Lung (tissue), 12 donors: ENCODE measurements around the gene DCAF8. TPM values are rescaled to one million over a fixed set of nuclear protein-coding genes. Genes with fewer than 3 reads are reported as not detected.
A peak's percentile ranks its signal among the peaks of the same experiment; 100 is the strongest.

Experiments used
- ATAC-seq: fragments of 200-7000 bp; cut with Tn5 transposase; one replicate; pipeline ENCODE4 v1.9.1; 2020; ENCODE audit warnings: moderate number of reproducible peaks; ENCODE audit not compliant: insufficient read depth, low FRiP score
- DNase-seq, 3 donors: peaks; one replicate each; pipeline ENCODE4 v3.0.0-alpha.2; 2013 to 2017
- H3K27ac ChIP-seq, 2 donors: one replicate each; pipeline ENCODE4 v1.5.1; 2013; ENCODE audit warnings: mild to moderate bottlenecking in 2 of 2, moderate library complexity in 2 of 2, control low read depth in 1 of 2, inconsistent platforms in 1 of 2, low read depth in 1 of 2, low read length in 1 of 2
- H3K27me3 ChIP-seq, 3 donors: one replicate each; pipeline ENCODE4 v1.5.1; 2013; ENCODE audit warnings: low read length in 2 of 3; ENCODE audit not compliant: control insufficient read depth in 3 of 3, insufficient read depth in 3 of 3
- H3K36me3 ChIP-seq, 4 donors: one replicate each; pipeline ENCODE4 v1.5.1; 2013; ENCODE audit warnings: low read length in 4 of 4, mild to moderate bottlenecking in 1 of 4, moderate library complexity in 1 of 4; ENCODE audit not compliant: control insufficient read depth in 4 of 4, insufficient read depth in 4 of 4
- H3K4me1 ChIP-seq, 5 donors: one replicate each; pipeline ENCODE4 v1.5.1; 2013; ENCODE audit warnings: low read length in 5 of 5, mild to moderate bottlenecking in 2 of 5, moderate library complexity in 1 of 5; ENCODE audit not compliant: control insufficient read depth in 5 of 5, insufficient read depth in 5 of 5
- H3K4me3 ChIP-seq: one replicate; pipeline ENCODE4 v1.5.1; 2013; ENCODE audit warnings: mild to moderate bottlenecking, control low read depth, moderate library complexity
- H3K9ac ChIP-seq, 2 donors: one replicate each; pipeline ENCODE4 v1.5.1; 2013; ENCODE audit warnings: low read length in 2 of 2, control low read depth in 1 of 2; ENCODE audit not compliant: insufficient read depth in 1 of 2
- H3K9me3 ChIP-seq, 4 donors: one replicate each; pipeline ENCODE4 v1.5.1; 2013; ENCODE audit warnings: low read length in 3 of 4, mild to moderate bottlenecking in 1 of 4, moderate library complexity in 1 of 4; ENCODE audit not compliant: control insufficient read depth in 4 of 4, insufficient read depth in 3 of 4
- WGBS, 2 donors: extraction: QIAGEN DNeasy Blood & Tissue Kit; methylation state at CpG; one replicate each; pipeline ENCODE4 v1.1.7; 2013; 5-methylcytosine and 5-hydroxymethylcytosine counted together
- polyA plus RNA-seq, 2 donors: library from polyadenylated mRNA; stranded (reverse); fragments of 200-250 nt; gene quantifications; one replicate each; pipeline ENCODE4 v1.2.1, GENCODE V29; 2013
- total RNA-seq, 2 donors: library from RNA; depleted of rRNA in 1 of 2; stranded (reverse); fragments of >200 nt in 1 of 2; gene quantifications; one replicate each; pipeline ENCODE4 v1.2.1, GENCODE V29; 2014 to 2021
- TF ChIP-seq, protein P1 (sequence below): IDR thresholded peaks from 2 replicates; pipeline ENCODE4 v1.5.1; 2012; ENCODE audit warnings: mild to moderate bottlenecking; ENCODE audit errors: control extremely low read depth, extremely low read depth
- donor health status: control.
- donor health status: control.
- donor health status: Bipolar disorder and iron deficiency.
- donor health status: healthy.
- donor health status: DM: yes; HTN: yes; CAD: no.

DCAF8 gene
- total and polyA plus RNA-seq, 4 donors: 64.0 to 207 (median 88.1) TPM

DNA sequence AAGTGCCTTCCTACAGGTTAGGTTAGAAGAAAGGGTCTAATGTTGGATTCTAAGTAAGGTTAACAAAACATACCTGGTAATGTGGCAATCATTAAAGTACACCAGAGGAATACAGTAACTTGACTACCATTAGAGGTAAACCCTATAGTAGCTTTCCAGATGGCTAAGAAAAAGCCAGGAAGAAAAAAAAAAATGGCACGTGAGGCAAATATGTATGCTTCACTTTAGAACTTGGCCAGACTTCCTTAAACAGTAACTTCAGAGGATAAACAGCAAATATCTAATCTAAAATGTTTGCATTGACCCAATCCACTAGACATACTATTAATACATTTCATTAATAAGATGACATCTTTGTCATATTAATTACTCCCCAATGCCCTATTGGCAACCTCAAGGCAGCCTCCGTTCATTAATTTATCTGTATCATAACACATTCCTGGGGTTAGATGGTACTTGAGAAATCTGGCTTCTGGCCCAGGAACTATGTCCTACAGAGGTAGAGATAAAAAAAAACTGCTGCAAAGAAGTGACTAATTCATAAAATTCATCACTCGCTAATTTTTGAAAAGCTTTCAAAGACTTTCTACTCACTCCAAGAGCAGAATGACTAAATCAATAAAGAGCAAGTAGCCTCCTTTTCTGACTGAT lies 5.8 kb downstream of the DCAF8 start:
- DNase-seq: peak in 2 of 3 donors; percentile 41 to 69
- H3K36me3 ChIP-seq: peaks cover 1 to 11% (median 6%) of the 10 kb centered on the region in 4 donors
- TF ChIP-seq, protein P1, sequence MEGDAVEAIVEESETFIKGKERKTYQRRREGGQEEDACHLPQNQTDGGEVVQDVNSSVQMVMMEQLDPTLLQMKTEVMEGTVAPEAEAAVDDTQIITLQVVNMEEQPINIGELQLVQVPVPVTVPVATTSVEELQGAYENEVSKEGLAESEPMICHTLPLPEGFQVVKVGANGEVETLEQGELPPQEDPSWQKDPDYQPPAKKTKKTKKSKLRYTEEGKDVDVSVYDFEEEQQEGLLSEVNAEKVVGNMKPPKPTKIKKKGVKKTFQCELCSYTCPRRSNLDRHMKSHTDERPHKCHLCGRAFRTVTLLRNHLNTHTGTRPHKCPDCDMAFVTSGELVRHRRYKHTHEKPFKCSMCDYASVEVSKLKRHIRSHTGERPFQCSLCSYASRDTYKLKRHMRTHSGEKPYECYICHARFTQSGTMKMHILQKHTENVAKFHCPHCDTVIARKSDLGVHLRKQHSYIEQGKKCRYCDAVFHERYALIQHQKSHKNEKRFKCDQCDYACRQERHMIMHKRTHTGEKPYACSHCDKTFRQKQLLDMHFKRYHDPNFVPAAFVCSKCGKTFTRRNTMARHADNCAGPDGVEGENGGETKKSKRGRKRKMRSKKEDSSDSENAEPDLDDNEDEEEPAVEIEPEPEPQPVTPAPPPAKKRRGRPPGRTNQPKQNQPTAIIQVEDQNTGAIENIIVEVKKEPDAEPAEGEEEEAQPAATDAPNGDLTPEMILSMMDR: no peak
- WGBS, 2 donors: 42 to 61% methylated on average over 3 of the region's 3 CpGs
- no peaks in the 10 kb centered on the region for H3K9me3 ChIP-seq
- peak overlapping the region in 1 of 2 donors; percentile 21 for H3K27ac ChIP-seq
- no peak for ATAC-seq
- no peak overlapping the region for H3K9ac ChIP-seq
- no peaks in the 10 kb centered on the region for H3K27me3 ChIP-seq
- H3K4me1 ChIP-seq: peaks cover 0 to 40% (median 25%) of the 10 kb centered on the region in 5 donors
- H3K4me3 ChIP-seq: no peak overlapping the region

DNA sequence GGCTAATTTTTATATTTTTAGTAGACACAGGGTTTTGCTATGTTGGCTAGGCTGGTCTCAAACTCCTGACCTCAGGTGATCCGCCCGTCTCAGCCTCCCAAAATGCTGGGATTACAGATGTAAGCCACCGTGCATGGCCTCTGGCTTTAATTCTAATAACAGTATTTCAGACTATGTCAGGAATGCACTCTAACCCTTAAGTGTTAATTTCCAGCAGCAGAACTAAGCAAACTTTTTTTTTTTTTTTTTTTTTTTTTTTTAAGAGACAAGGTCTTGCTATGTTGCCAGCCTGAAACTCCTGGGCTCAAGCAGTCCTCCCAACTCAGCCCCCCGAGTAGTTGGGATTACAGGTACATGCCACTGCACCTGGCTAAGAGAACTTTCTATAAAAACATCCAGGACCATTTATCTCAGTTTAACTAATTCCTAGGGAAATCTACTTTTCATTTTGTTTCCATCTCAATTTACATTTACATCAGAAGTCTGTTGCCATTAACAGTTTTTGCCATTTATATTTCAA lies 6.5 kb downstream of the DCAF8 start:
- no peak for ATAC-seq
- WGBS, 2 donors: 74 to 78% methylated on average over 4 of the region's 4 CpGs
- H3K27ac ChIP-seq: no peak overlapping the region
- TF ChIP-seq, protein P1: no peak
- H3K9ac ChIP-seq: no peak overlapping the region
- H3K9me3 ChIP-seq: no peaks in the 10 kb centered on the region
- H3K4me1 ChIP-seq: peaks cover 0 to 34% (median 22%) of the 10 kb centered on the region in 5 donors
- peak; percentile 22 to 51 (median 26) for DNase-seq
- no peak overlapping the region for H3K4me3 ChIP-seq
- no peaks in the 10 kb centered on the region for H3K27me3 ChIP-seq
- H3K36me3 ChIP-seq: peaks cover 3 to 11% (median 6%) of the 10 kb centered on the region in 4 donors

DNA sequence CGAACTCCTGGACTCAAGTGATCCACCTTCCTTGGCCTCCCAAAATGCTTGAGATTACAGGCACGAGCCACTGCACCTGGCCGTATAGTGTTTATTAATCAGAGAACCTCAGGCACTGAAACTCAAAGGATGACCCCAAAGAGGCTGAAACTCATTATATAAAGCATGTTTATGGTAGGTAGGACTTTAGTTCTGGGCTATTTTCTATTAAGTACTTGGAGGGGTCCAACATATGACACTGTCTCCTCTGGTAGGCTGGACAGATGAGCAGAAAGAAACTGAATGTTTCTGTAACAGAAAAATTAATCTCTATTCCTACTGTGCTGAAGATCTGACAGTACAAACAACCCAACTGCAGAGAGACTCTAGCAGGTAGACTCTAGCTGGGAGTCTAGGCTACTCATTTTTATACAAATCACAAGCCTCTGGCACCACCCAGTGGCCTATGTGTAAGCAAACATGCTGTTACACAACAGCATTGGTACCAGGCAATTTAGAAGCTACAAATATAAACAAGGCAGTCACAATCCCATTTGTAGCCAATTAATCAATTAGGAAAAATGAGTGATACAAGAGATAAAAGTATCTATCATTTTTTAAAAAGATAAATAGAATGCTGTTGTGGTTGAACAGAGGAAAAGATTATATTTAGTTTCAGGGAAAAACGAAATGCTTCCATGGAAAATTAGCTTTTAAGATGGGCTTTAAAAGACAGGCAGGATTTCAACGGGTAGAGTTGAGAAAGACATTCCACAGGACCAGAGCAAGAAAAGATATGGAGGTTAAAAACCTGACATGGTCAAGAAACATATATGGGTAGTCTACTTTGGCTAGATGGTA lies 10.4 kb downstream of the DCAF8 start:
- ATAC-seq (peak; percentile 88), DNase-seq (peak; percentile 71 to 87 (median 86))
- TF ChIP-seq, protein P1: peak; percentile 65
- H3K9ac ChIP-seq: peak overlapping the region in 1 of 2 donors; percentile 49
- no peak overlapping the region for H3K4me3 ChIP-seq
- peaks cover 3 to 9% (median 4%) of the 10 kb centered on the region in 4 donors for H3K36me3 ChIP-seq
- H3K27ac ChIP-seq: peak overlapping the region in 1 of 2 donors; percentile 33
- H3K9me3 ChIP-seq: no peaks in the 10 kb centered on the region
- 71 to 77% methylated on average over 5 of the region's 5 CpGs for WGBS, 2 donors
- H3K27me3 ChIP-seq: no peaks in the 10 kb centered on the region
- H3K4me1 ChIP-seq: peaks cover 0 to 10% (median 5%) of the 10 kb centered on the region in 5 donors
